Islet of Langerhans (tissue), 1 donor: ENCODE data around the gene MYO1D.

Source experiments
- FAIRE-seq: peaks from one replicate; lab custom pipeline; 2011; peaks lifted over from hg19 to GRCh38; lab: Jason Lieb, UNC

MYO1D gene

DNA sequence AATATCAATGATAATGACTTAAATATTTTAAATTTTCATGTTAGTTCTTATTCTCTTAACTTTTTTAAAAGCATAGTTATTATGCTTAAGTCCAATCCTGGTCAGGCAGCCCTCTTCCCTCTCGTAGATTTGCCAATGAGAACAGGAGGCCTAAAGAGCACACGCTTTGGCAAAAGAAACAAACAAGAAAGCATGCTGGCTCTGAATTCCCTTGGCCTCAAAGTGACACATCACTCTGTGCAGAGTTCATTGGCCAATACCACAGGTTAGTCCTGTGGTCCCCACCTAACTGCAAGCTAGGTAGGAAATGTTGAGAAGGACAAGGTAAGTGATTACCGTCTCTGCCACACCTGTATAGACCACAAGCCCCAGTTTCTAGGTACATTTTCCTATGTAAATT, 61.5 kb downstream of the MYO1D start:
- FAIRE-seq, result peak; percentile 27

DNA sequence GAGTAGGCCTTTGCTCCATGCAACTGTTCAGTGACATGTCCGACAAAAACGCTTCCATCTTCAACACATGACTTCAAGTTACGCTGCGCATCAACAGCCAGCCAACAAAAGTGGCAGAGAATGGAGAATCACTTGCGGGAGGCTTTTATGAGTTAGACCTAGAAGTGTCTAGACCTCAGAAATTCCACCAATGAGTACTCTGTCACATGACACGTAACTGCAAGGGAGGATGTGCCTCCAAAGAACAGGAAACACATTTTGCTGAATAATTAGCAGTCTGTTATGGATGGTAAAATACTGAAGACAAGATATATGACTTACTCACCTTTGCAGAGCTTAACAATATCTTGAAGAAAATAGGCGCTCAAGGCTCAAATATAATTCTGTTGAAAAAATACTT, 62.1 kb downstream of the MYO1D start:
- no peak for FAIRE-seq

- no peak for FAIRE-seq
Measured at GRCh38 chr17:32813021-32813420, 63.9 kb downstream of the MYO1D start.

DNA sequence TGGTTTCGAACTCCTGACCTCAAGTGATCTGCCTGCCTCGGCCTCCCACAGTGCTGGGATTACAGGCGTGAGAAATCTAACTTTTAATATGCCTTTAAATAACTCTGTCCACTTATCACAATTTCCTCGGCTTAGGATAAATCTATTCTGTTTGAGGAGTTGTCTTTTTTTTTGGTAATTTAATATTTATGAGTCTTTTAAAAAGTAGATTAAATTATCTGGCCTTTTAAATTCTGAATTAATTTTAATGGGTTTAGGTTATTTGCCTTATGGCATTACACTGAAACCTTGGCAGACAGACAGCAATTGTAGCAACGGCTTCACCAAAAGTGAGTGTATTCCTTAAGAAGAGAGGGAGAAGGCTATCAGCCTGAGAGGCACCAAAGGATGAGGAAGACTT, 66.2 kb downstream of the MYO1D start:
- FAIRE-seq, result no peak

DNA sequence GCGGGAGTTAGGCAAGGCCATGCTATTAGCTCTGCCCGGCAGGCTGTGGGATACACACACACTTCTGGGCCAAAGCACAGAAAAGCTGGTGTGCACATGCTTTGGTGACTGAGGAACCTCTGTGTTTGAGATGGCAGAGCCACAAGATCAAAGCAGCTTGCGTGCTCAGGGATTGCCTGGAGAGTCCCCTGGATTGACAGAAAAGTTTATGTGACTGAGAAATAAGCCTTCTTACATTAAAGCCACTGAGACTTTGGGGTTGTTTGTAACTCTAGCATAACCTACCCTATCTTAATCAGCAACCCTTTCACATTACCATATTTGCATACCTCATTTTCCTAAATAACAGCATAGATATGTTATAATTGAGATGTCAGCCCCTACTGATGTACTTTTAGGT, 69.3 kb downstream of the MYO1D start:
- FAIRE-seq, result no peak

DNA sequence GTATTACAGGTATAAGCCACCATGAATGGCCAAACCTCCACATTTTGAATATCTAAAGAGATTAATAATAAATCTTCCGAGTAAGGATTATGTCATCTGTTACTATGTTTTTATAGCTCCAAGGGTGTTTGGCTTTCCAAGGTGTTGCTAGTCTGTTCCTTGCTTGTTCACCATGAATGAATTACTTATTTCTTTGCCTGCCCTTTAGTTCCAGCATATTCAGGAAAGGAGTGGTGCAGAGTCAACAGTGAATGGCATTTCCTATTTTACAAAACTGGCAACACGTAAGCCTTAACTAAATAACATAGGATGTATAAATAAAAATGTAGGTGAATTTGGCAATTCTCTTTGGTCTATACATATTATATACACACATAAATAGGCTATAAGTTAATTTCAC, 70.3 kb downstream of the MYO1D start:
- no peak for FAIRE-seq

DNA sequence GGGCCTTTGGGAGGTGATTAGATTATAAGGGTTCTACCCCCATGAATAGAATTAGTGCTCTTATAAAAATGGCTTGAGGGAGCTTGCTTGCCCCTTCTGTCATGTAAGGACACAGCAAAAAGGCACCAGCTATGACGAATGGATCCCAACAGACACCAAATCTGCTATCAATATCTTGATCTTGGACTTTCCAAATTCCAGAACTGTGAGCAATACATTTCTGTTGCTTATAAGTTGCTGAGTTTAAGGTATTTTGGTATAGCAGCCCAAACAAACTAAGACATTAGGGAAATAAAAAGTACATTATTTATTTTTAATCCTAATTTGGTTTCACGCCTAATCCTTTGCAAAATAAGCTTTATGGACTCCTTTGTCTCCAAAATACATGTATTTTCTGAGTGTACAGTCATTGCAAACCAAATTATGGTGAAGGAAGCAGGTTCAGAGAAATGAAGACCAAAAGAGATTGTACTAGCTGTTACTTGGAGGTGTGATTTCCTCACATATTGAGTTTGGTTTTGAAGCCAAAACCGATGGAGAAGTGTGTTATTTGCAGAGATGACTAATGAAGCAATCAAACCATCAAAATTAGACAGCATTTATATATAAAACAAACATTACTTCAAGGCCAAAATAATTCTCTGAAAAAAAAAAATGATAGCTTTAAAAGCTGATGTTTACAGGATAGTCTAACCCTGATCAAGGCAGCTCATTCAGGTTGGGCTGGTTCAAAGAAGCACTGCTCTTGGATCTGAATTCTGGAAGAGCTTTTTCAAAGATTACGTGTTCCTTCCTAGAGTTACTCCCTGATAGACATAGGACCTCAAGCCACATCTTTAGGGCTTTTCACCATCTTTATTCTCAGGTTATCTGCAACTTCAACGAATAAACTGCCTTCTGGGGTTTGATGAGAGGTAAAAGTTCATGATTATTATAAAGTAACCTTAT, 71.6 kb downstream of the MYO1D start:
- FAIRE-seq, result peak; percentile 13

- no peak for FAIRE-seq
Measured at GRCh38 chr17:32803544-32803943, 73.4 kb downstream of the MYO1D start.

DNA sequence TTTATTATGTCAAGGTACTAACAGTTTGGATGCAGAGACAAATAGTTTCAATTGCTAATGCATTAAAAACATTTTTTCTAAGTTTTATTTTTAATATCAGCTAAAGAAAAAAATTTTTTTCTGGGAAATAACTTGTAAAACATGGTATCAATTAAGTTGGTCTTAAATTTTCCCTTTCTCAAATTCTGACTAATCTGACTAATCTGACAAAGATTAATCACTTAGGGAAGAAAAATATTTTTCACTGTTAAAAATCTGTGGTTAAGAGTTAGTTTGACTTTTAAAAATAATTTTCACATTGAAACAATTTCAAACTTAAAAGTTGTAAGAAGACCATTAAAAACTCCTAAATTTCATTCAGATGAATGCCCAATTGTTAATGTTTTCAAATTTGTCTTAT, 74.6 kb downstream of the MYO1D start:
- FAIRE-seq, result no peak

DNA sequence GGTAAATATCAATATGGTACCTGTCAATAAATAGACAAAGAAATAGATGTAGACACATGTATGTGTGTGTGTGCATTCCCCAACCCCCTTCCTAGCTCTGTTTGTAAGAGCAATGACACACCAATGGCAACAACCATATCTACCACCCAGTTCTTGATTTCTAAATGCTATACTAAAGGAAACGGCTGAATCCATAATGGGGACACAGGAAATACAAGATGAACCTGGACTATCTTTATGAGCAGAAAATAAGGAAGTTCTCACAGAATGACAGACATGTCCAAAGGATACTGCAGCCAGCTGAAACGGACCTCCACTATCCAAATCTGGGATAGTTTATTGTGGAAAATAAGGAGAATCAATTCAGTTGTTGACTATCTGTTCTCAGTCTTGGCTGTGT, 75.3 kb downstream of the MYO1D start:
- no peak for FAIRE-seq

- no peak for FAIRE-seq
Measured at GRCh38 chr17:32801193-32801592, 75.7 kb downstream of the MYO1D start.

DNA sequence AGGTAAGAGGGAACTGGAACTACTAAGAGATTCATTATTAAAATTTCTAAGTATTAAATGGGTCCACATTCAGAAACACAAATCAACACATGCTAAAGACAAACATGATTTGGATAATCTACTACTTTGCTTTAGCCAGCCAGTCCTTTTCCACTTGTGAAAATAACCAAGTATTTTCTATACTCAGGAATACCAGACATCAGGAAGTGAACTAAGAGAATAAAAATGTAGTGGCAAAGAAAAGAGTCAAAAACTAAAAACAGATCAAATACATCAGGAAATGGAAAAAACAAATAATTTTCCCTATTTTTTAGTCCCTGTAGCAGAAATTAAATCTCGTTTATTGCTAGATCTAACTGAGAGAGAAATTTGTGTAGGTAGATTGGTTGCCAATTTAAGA, 78.0 kb downstream of the MYO1D start:
- no peak for FAIRE-seq

DNA sequence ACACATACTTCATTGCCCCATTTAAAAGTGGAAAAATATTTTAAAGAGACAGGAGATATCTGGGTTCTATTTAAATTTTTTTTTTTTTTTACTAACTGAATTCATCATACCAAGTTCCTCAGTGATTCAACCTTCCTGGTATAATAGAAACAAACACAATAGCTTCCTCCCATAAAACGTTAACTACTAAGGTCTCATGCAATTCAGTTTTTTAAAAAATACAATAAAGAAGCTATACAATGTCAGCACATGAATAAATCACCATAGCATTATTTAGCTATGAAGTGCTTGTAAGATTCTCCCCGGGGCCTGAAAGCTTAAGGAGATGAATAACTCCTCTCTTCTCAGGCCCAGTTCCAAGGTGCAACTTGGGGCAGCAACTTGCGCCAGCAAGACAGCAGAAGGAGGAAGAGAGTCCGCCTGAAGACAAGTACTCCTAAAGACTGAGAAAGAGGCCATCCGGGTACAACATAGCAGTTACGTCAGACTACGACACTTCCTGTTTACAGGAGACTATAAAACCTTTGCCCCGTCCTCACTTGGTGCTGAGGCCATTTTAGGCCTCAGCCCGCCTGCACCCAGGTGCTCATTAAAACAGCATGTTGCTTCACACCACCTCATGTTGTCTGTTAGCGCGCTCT, 81.5 kb downstream of the MYO1D start:
- FAIRE-seq, result no peak

GRCh38 chr17:32794533-32795246, 82.2 kb downstream of the MYO1D start:
- no peak for FAIRE-seq

DNA sequence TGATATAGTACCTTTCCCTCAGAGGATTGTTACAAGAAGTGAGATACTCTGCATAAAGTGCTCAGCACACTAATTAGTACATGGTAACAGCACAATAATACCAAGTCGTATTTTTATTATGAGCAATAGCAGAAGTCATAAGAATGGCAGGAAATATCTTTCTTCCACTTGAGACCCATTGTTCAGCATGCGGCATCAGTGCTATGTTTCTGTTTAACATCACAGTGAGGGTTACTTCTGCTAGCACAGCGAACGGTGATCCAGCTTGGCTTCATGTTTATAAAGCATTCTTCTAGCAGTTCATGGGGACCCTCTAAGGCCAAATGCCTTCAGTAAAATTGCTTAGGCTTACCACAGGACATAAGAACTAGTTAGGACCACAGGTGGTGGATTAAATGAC, 83.1 kb downstream of the MYO1D start:
- FAIRE-seq, result no peak

- no peak for FAIRE-seq
Measured at GRCh38 chr17:32792207-32792606, 84.7 kb downstream of the MYO1D start.

GRCh38 chr17:32786169-32786568, 90.8 kb downstream of the MYO1D start:
- FAIRE-seq, result no peak

DNA sequence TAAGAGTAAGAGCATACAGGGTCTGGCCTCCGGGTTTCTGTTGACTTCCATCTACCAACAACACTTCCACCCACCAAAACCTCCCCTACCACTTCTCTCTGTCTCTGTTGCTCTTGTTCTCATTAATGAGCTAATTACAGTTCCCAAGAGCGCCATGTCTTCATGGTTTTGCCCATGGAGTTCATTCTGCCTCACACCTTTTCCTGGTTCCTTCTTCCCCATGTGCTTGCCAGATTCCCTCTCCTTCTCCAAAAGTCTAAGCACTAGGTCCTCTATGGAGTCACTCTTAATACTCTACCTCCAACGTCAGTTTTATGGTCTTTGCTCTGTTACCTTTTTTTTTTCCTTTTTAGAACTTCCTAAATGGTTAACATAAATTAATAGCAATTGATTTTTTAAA, 92.8 kb downstream of the MYO1D start:
- no peak for FAIRE-seq

- peak; percentile 99 for FAIRE-seq
Measured at GRCh38 chr17:32783602-32784001, 93.3 kb downstream of the MYO1D start.

DNA sequence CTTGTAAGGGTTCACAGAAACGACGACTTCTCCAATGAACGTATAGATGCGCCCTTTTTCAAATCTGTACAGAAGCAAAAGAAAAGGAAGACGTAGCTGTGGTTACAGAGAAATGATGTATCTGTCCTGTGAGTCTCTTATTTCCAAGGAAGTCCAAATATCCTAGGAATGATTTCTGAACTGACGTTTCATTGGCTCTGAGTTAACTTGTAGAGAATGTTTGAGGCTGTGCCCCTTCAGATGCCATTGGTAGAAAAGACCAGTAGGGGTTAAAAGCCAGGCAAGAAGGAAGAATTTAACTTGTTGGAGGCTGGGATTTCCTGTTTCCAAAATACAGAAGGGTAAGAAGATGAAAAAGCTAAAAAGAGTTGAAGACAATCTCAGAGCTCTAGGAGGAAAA, 96.2 kb downstream of the MYO1D start:
- no peak for FAIRE-seq

DNA sequence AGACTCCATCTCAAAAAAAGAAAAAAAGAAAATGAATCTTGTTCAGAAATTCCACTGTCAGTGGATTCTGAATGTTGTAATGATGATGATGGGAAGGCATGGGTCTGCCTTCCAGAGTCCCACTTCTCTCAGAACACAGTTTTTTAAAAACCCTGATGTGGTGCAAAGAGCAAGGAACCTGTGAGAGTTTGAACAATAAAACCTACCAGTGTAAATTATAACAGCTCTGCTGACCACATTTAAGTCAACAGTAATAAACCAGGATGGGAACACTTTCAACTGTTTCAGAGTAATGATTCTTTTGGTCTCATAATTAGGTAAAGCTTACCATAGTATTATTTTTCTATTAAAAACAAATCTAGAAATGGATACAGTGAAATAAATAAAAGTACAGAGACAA, 99.0 kb downstream of the MYO1D start:
- peak; percentile 58 for FAIRE-seq

GRCh38 chr17:32777436-32777835, 99.5 kb downstream of the MYO1D start:
- no peak for FAIRE-seq

GRCh38 chr17:32774695-32775084, 102.2 kb downstream of the MYO1D start:
- FAIRE-seq, result no peak
